CD4-positive, alpha-beta T cell treated with Interleukin-4 for 4 hours (primary cell): ENCODE data around the gene GJB5.
"Not testable (repeated sequence)": the region's sequence is repeated elsewhere in the genome, so short reads cannot be mapped to it uniquely, and the experiment has no call there.

Source experiments
- DNase-seq: peaks from one replicate; pipeline ENCODE4 v3.0.0-alpha.2; 2020

Gene GJB5

GRCh38 chr1:34754964-34755637 is at the start of gene GJB5:
GJB5 (plus strand) TSS chr1:34755047; CDS start chr1:34757331, 2,284 bp downstream.
- DNase-seq: no peak

DNA sequence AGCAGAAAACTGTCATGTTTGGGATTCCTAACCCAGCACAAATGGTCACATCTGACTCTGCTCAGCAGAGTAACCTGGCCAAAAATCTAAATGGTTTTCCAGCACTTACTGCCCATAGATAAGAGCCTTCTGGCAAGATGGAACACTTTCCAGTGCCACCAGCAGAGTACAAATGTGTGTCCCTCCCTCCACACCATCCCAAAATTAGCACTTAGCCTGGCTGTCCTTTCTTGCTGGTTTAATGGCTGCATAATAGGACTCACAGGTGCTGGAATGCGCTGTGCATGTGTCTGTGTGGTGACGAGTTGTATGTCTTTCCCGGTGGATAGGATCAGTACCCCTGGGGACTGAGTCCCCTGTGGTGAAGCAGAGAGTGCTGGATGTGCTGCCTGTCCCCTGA is 49.8 kb upstream of the GJB5 start:
- DNase-seq: no peak

DNA sequence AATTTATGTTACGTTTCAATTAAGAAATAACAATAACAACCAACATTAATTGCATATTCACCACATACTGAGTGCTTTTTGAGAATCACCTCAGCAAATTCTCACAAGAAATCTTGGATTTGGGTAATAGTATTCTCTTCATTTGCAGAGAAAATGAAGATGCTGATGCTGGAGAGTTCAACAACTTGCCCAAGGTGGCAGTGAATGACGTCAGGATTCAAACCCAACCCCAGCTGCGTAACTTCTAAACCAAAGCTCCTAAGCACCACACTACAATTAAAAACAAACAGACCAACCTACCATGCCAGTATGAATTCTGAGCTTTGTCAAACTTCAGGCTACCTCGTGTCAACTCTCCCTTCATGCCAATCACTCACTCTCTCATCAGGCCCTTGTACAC is 46.7 kb upstream of the GJB5 start:
- DNase-seq: no peak

GRCh38 chr1:34709547-34709946 is 45.3 kb upstream of the GJB5 start:
- DNase-seq: no peak

DNA sequence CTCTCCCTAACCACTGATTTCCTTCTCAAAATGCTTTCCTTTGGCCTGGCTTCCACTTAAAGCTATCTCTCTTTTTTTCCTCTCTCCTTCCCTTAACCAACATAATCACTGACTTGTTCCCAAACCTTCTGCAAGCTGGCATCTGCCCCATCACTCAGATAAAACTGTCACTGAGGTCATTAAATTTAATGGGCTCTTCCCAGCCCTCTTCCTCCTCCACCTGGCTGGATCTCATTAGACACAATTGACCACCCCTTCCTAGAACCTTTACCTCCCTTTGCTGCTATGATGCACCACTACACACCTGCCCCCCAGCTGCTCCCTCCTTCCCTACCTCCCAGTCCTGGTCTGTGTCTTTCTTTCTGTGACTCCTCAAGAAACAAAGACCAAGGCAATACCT is 44.0 kb upstream of the GJB5 start:
- DNase-seq: no peak

DNA sequence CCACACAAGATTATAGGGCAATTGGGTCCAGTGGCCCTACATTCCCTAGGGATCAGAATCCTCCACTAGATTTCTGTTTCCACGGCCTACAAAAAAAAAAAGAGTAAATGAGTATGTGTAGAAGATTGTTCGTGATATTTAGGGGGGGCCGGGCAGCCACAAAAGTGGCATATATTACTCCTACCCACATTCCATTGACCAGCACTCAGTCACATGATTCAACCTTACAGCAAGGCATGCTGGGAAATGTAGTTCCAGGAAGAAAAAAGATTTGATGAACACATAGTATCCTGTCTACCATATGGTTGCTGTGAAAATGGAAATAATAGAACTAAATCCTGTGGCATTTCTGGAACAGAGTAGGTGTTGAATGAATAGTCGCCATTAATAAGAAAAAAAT is 43.4 kb upstream of the GJB5 start:
- DNase-seq: no peak

DNA sequence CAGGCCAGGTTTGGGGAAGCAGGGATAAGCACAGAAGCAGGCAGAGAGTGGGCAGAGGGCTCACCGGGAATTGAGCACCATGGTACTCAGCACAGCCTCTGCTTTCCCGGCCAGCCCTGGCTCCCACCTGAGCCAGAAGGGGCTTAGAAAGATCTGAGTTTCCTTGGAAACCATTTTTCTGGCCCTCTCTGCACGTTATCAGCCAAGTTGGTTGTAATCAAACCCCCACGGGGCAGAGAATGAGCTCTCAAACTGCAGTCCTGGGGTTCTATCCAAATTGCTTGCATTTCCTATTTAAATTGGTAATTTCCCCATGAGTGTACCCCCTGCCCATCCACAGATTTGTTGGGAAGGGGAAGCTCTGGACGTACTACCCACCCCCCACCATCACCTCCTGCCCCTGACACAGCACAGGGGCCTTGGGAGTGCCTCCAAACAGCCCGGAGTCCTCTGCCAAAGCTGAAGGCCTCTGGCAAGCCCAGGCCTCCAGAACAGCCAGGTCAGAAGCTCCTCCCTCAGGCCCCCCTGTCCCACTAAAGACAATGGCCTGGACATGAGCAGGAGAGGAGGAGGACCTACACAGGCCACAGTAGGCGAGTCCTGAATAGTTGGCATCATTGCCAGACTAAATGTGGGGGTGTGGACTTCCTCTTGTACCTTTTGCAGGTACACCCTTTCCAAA is 42.7 kb upstream of the GJB5 start:
- no peak for DNase-seq

DNA sequence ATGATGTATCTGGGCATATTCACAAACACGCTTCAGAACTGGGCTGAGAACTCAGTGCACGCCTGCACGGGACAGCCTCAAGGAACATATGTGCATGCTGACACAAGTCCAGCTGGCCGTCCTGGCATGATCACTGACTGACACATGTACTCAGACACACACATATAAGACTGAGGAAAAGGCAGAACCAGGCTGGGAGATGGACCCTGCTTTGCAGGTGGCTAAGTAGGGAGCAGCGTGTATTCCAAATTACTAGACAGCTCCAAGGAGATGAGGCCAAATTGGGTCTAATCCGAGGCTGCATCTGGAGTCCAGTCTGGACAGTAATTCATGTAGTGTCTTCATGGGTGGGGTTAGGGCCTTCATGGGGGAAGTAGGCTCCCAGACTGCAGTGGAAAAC is 41.4 kb upstream of the GJB5 start:
- DNase-seq: no peak

DNA sequence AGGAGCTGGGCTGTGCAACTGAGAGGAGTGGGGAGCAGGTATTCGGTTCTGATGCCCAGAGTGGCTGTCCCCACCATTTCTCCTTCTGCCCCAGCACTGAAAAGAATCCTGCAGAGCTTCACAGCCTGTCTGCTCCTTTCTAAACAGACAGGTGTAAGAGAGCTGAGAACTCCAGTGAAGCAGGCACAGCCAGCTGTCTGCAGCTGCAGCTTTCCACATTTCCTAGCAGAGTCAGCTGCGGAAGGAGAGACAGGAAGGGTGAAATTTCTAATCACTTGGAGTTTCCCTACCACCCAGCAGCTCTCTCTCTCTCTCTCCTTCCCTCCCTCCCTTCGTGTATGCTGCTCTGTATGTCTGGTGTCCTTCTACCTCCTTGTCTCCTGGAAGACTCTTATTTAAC is 40.5 kb upstream of the GJB5 start:
- DNase-seq: no peak

DNA sequence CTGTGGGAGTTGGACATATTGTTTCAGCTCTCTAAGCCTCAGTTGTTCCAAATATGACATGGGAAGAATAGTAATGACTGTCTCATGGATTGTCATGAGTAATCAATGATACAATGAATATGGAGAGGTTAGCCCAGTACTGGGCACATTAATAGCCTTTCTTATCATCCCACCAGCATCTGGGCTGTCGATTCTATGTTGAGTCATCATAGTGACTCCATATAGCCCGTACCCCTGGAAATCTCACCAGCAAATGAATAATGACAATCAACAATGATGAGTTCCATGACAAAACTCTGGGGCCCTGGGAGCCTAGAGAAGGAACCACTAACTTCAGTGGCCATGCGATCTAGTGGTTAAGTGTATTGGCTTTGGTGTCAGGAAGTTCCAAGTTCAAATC is 39.7 kb upstream of the GJB5 start:
- DNase-seq: no peak

GRCh38 chr1:34721241-34721640 is 33.6 kb upstream of the GJB5 start:
- DNase-seq: no peak

- no peak for DNase-seq
Observed at GRCh38 chr1:34721646-34722355, 33.0 kb upstream of the GJB5 start.

DNA sequence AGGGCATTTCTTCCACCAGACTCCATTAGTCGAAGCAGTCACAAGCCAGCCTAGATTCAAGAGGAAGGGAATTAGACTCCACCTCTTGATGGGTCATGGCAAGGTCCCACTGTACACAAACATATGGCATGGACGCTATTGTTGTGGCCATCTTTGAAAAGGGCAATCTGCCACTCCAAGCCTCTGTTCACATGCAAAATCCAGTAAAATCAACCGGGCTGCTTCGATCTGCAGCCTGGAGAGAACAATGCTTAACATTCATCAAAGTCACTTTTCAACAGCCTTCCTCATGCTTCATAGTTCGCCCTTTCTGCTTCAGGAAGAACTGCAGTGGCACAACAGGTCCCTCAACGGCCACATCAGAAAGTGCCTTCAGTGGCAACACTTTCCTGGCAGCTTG is 28.0 kb upstream of the GJB5 start:
- no peak for DNase-seq

- no peak for DNase-seq
Observed at GRCh38 chr1:34730485-34730884, 24.4 kb upstream of the GJB5 start.

DNA sequence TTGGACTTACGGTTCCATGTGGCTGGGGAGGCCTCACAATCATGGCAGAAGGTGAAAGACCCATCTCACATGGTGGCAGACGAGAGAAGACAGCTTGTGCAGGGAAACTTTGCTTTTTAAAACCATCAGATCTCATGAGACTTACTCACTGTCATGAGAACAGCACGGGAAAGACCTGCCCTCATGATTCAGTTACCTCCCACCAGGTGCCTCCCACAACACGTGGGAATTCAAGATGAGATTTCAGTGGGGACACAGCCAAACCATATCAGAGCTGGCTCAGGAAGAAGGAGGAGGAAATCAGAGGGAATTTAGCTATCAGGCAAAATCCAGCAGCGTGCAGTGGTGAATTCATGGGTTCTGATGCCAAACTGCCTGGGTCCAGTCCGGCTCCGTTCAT is 22.0 kb upstream of the GJB5 start:
- not testable (repeated sequence) for DNase-seq

GRCh38 chr1:34736692-34737091 is 18.2 kb upstream of the GJB5 start:
- no peak for DNase-seq

- DNase-seq: not testable (repeated sequence)
Observed at GRCh38 chr1:34737236-34737635, 17.6 kb upstream of the GJB5 start.

DNA sequence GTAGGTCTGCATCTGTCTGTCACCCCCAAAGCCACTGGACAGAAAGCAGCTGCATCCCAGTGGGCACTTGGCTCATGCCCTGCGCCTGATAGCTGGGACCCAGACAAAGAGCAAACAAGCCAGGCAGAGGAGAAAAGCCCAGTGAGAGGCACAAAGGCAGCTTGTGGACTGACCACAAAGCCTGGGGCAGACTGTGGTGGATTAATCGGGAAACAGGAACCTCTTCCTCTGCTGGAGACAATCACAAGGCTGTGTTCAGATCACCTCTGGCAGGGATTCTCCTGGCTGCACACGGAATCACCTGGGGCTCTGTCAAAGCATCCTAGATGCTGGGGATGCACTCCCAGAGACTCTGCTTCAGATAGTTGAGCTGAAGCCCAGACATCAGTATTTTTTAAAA is 15.2 kb upstream of the GJB5 start:
- no peak for DNase-seq

- DNase-seq: no peak
Observed at GRCh38 chr1:34740161-34740868, 14.5 kb upstream of the GJB5 start.

DNA sequence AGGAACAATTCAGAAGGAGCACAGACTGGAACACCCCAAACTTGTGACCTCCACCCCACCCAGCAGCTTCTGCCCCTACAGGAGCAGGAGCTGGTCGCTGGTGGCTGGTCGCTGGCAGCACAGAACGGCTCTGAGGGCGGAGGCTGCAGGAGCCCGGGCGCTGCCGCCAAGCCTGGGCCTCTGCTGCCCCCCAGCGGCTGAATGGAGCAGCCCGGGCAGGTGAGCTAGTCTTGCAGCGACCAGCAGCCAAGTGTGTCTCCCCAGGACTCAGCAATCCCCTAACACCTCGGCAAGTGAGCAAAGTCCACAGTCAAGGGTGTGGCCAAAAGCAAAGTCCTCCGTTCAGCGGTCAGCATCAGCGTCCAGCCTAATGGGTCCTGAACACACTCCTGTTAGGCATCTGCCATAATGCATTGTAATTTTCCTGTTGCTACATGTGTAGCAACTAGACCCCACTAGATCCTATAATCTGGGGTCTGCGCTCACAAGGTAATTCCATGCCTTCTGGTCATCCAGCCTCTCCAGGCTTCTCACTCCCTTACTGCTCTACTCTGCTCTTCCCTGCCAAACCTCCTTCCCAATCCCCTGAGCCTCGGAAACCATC is 12.1 kb upstream of the GJB5 start:
- DNase-seq: peak; percentile 50

DNA sequence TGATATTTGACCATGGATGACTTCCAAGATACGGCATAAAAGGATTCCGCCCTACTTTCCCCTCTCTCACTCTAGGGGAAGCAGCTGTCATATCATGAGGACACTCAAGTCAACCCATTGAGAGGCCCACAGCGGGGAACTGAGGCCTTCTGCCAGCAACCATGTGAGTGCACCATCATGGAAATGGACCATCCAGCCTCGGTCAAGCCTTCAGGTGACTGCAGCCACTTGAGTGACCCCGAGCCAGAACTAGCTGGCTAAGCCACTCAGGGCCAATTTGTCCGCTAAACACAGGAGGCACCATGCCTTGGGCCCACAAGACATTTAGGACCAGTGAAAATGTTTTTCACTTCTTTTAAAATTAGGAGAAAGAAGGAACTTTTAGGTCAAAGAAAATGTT is 11.1 kb upstream of the GJB5 start:
- no peak for DNase-seq

DNA sequence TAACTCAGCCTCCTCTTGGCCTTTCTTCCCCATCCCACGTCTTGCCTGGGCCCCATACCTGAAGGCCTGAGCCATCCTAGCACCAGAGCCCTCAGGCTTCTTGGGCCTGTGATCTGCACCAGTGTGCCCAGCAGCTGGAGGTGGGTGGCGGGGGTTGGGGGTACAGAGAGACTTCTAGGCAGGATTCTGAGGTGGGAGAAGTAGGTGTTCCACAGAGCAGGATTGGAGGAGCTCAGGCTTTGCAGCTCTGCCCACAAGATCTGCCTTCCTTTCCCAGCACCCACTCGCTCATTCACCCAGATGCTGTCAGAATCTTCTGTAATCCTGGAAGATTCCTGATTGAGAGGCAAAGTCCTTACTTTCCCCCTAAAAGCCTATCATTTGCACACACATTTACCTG is 10.0 kb upstream of the GJB5 start:
- no peak for DNase-seq

DNA sequence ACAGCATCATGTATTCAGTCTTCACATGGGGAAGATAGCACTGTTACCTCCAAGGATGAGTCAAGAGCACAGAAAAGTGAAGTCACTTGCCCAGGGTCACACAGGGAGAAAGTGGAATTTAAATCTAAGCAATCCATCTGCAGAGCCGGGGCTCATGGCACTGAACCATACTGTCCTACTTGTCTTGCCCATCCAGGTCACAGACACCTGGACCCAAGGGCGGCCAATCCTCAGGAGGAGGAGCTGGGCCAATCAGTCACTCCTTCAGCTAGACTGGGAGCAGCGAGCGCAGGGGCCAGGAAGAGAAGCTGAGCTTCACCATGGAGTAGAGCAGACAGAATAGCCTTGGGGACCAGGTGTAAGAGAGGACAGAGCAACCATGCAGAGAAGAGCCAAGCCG is 9.2 kb upstream of the GJB5 start:
- no peak for DNase-seq
